IPS-20b (cell line): ENCODE data around the gene ASTN2.

ENCODE experiments used
- H3K27ac ChIP-seq: one replicate; pipeline ENCODE4 v1.5.1; 2013; ENCODE audit warnings: low read length
- H3K27me3 ChIP-seq: 2 replicates; pipeline ENCODE4 v1.6.1; 2013; ENCODE audit warnings: mild to moderate bottlenecking, low read length, inconsistent platforms; ENCODE audit not compliant: insufficient read depth
- H3K36me3 ChIP-seq: 2 replicates; pipeline ENCODE4 v1.6.1; 2013; ENCODE audit warnings: low read depth, mild to moderate bottlenecking, inconsistent platforms, low read length, moderate library complexity; ENCODE audit not compliant: insufficient read depth
- H3K4me1 ChIP-seq: 2 replicates; pipeline ENCODE4 v1.6.1; 2013; ENCODE audit warnings: mild to moderate bottlenecking, control low read depth, inconsistent platforms, low read length, moderate library complexity; ENCODE audit not compliant: insufficient read depth
- H3K4me3 ChIP-seq: 2 replicates; pipeline ENCODE4 v1.5.1; 2013; ENCODE audit warnings: mild to moderate bottlenecking, low read length, inconsistent platforms
- H3K9ac ChIP-seq: 2 replicates; pipeline ENCODE4 v1.6.1; 2013; ENCODE audit warnings: low read depth, mild to moderate bottlenecking, inconsistent platforms, low read length, moderate library complexity
- H3K9me3 ChIP-seq: 2 replicates; pipeline ENCODE4 v1.6.1; 2013; ENCODE audit warnings: mild to moderate bottlenecking, low read depth, low read length, inconsistent platforms; ENCODE audit not compliant: insufficient read depth

The ASTN2 gene

GRCh38 chr9:116626762-116627161, 788.1 kb downstream of the ASTN2 start:
- no peak overlapping the region for H3K9ac ChIP-seq
- no peaks in the 10 kb centered on the region for H3K9me3 ChIP-seq
- H3K27me3 ChIP-seq: no peaks in the 10 kb centered on the region
- no peaks in the 10 kb centered on the region for H3K36me3 ChIP-seq
- no peak overlapping the region for H3K27ac ChIP-seq
- H3K4me3 ChIP-seq: no peak overlapping the region
- H3K4me1 ChIP-seq: peaks cover 14% of the 10 kb centered on the region; the same call in 1 of the 2 replicates

GRCh38 chr9:116623715-116624114, 791.1 kb downstream of the ASTN2 start:
- H3K4me1 ChIP-seq: peaks cover 14% of the 10 kb centered on the region; the same call in 1 of the 2 replicates
- no peaks in the 10 kb centered on the region for H3K9me3 ChIP-seq
- no peak overlapping the region for H3K27ac ChIP-seq
- no peaks in the 10 kb centered on the region for H3K36me3 ChIP-seq
- H3K9ac ChIP-seq: no peak overlapping the region
- H3K4me3 ChIP-seq: no peak overlapping the region
- H3K27me3 ChIP-seq: no peaks in the 10 kb centered on the region

GRCh38 chr9:116617389-116617788, 797.5 kb downstream of the ASTN2 start:
- H3K27ac ChIP-seq: no peak overlapping the region
- H3K4me1 ChIP-seq: no peaks in the 10 kb centered on the region
- H3K4me3 ChIP-seq: no peak overlapping the region
- H3K9me3 ChIP-seq: no peaks in the 10 kb centered on the region
- H3K27me3 ChIP-seq: no peaks in the 10 kb centered on the region
- peaks cover 8% of the 10 kb centered on the region; the same call in 1 of the 2 replicates for H3K36me3 ChIP-seq
- H3K9ac ChIP-seq: no peak overlapping the region

- Histone ChIP-seq H3K36me3 (peaks cover 8% of the 10 kb centered on the region; the same call in 1 of the 2 replicates), H3K27ac (no peak overlapping the region), H3K9me3 (no peaks in the 10 kb centered on the region), H3K4me1 (no peaks in the 10 kb centered on the region), H3K27me3 (no peaks in the 10 kb centered on the region), H3K9ac (no peak overlapping the region), H3K4me3 (no peak overlapping the region)
Measured at GRCh38 chr9:116616304-116616914, 798.4 kb downstream of the ASTN2 start.

GRCh38 chr9:116608064-116608463, 806.8 kb downstream of the ASTN2 start:
- H3K9ac ChIP-seq: no peak overlapping the region; the same call in 1 of the 2 replicates
- H3K9me3 ChIP-seq: no peaks in the 10 kb centered on the region
- no peaks in the 10 kb centered on the region for H3K4me1 ChIP-seq
- H3K27me3 ChIP-seq: no peaks in the 10 kb centered on the region
- H3K27ac ChIP-seq: no peak overlapping the region
- no peak overlapping the region for H3K4me3 ChIP-seq
- no peaks in the 10 kb centered on the region for H3K36me3 ChIP-seq

GRCh38 chr9:116605904-116606341, 808.9 kb downstream of the ASTN2 start:
- Histone ChIP-seq H3K9ac (no peak overlapping the region), H3K27me3 (no peaks in the 10 kb centered on the region), H3K27ac (no peak overlapping the region), H3K36me3 (no peaks in the 10 kb centered on the region), H3K9me3 (no peaks in the 10 kb centered on the region), H3K4me1 (no peaks in the 10 kb centered on the region), H3K4me3 (no peak overlapping the region)

- Histone ChIP-seq H3K27me3 (no peaks in the 10 kb centered on the region), H3K4me3 (no peak overlapping the region), H3K9ac (no peak overlapping the region), H3K27ac (no peak overlapping the region), H3K9me3 (no peaks in the 10 kb centered on the region), H3K4me1 (no peaks in the 10 kb centered on the region), H3K36me3 (no peaks in the 10 kb centered on the region)
Measured at GRCh38 chr9:116605060-116605459, 809.8 kb downstream of the ASTN2 start.

GRCh38 chr9:116604251-116604650, 810.6 kb downstream of the ASTN2 start:
- Histone ChIP-seq H3K27ac (no peak overlapping the region), H3K9ac (no peak overlapping the region), H3K4me1 (no peaks in the 10 kb centered on the region), H3K9me3 (no peaks in the 10 kb centered on the region), H3K27me3 (no peaks in the 10 kb centered on the region), H3K4me3 (no peak overlapping the region), H3K36me3 (no peaks in the 10 kb centered on the region)

- H3K9me3 ChIP-seq: no peaks in the 10 kb centered on the region
- H3K27ac ChIP-seq: no peak overlapping the region
- H3K9ac ChIP-seq: no peak overlapping the region
- no peaks in the 10 kb centered on the region for H3K4me1 ChIP-seq
- H3K4me3 ChIP-seq: no peak overlapping the region
- H3K36me3 ChIP-seq: no peaks in the 10 kb centered on the region
- H3K27me3 ChIP-seq: no peaks in the 10 kb centered on the region
Measured at GRCh38 chr9:116599342-116599884, 815.4 kb downstream of the ASTN2 start.

GRCh38 chr9:116596646-116597045, 818.2 kb downstream of the ASTN2 start:
- no peaks in the 10 kb centered on the region for H3K4me1 ChIP-seq
- no peak overlapping the region for H3K27ac ChIP-seq
- no peak overlapping the region for H3K4me3 ChIP-seq
- H3K9ac ChIP-seq: no peak overlapping the region
- no peaks in the 10 kb centered on the region for H3K9me3 ChIP-seq
- H3K27me3 ChIP-seq: no peaks in the 10 kb centered on the region
- no peaks in the 10 kb centered on the region for H3K36me3 ChIP-seq

- Histone ChIP-seq H3K36me3 (no peaks in the 10 kb centered on the region), H3K27me3 (no peaks in the 10 kb centered on the region), H3K4me3 (no peak overlapping the region), H3K9ac (no peak overlapping the region), H3K27ac (no peak overlapping the region), H3K4me1 (no peaks in the 10 kb centered on the region), H3K9me3 (no peaks in the 10 kb centered on the region)
Measured at GRCh38 chr9:116594547-116594946, 820.3 kb downstream of the ASTN2 start.

GRCh38 chr9:116592970-116593369, 821.9 kb downstream of the ASTN2 start:
- no peak overlapping the region for H3K4me3 ChIP-seq
- H3K27ac ChIP-seq: no peak overlapping the region
- H3K36me3 ChIP-seq: no peaks in the 10 kb centered on the region
- H3K27me3 ChIP-seq: no peaks in the 10 kb centered on the region
- H3K9me3 ChIP-seq: peaks cover 13% of the 10 kb centered on the region; the same call in 1 of the 2 replicates
- H3K9ac ChIP-seq: no peak overlapping the region
- H3K4me1 ChIP-seq: no peaks in the 10 kb centered on the region
